HEK293 (cell line): ENCODE data around the gene ESPNL.

Experiments
- CTCF ChIA-PET: fragments of 350-600 bp; formaldehyde crosslinking; extraction: SDS; loops from one replicate; lab custom pipeline; 2021; ENCODE audit warnings: antibody characterized with exemption; lab: Yijun Ruan, JAX
- POLR2A ChIA-PET: fragments of 300-600 bp; formaldehyde crosslinking; extraction: SDS; loops from one replicate; lab custom pipeline; 2020; ENCODE audit warnings: antibody characterized with exemption, inconsistent platforms; lab: Yijun Ruan, JAX
- H3K27ac ChIP-seq: fragments of 200-500 bp; sonication (Bioruptor generic); 2 replicates; pipeline ENCODE4 v1.5.1; 2014; ENCODE audit warnings: low read depth, low read length, control low read depth, inconsistent platforms; ENCODE audit errors: extremely low read depth
- H3K36me3 ChIP-seq, 2 experiments: fragments of 200-500 bp in 1 of 2; sonication (Bioruptor generic) in 1 of 2; 1 replicate in 1 of 2; 2 replicates in 1 of 2; pipeline ENCODE4 v1.5.1; 2014 to 2017; ENCODE audit warnings: inconsistent platforms in 2 of 2, low read length in 2 of 2; ENCODE audit not compliant: control insufficient read depth in 2 of 2, insufficient read depth in 1 of 2
- H3K4me1 ChIP-seq: fragments of 200-500 bp; sonication (Bioruptor generic); 2 replicates; pipeline ENCODE4 v1.5.1; 2014; ENCODE audit warnings: mild to moderate bottlenecking, low read length, inconsistent platforms; ENCODE audit not compliant: control insufficient read depth, insufficient read depth
- H3K4me3 ChIP-seq: 2 replicates; pipeline ENCODE4 v1.5.1; 2011; ENCODE audit warnings: low read depth, mild to moderate bottlenecking, control low read depth, low read length, moderate library complexity
- H3K9me3 ChIP-seq: fragments of 200-500 bp; sonication (Bioruptor generic); 2 replicates; pipeline ENCODE4 v1.5.1; 2014; ENCODE audit warnings: low read depth, low read length, inconsistent platforms; ENCODE audit not compliant: control insufficient read depth, insufficient read depth
- GLIS1 ChIP-seq: fragments of 450-650 bp; formaldehyde crosslinking; IDR thresholded peaks from 2 replicates; pipeline ENCODE4 v1.5.1; 2016; ENCODE audit warnings: missing biosample characterization, missing genetic modification characterization
- ZBTB20 ChIP-seq: fragments of 450-650 bp; formaldehyde crosslinking; IDR thresholded peaks from 2 replicates; pipeline ENCODE4 v1.5.1; 2016; ENCODE audit warnings: missing biosample characterization, missing genetic modification characterization
- ZFHX2 ChIP-seq: fragments of 450-650 bp; formaldehyde crosslinking; conservative IDR thresholded peaks from 2 replicates; pipeline ENCODE4 v1.5.1; 2016; ENCODE audit warnings: missing biosample characterization, missing genetic modification characterization
- ZIC2 ChIP-seq: fragments of 450-650 bp; formaldehyde crosslinking; IDR thresholded peaks from 2 replicates; pipeline ENCODE4 v1.5.1; 2016; ENCODE audit warnings: missing biosample characterization, missing genetic modification characterization
- ZNF112 ChIP-seq: fragments of 450-650 bp; formaldehyde crosslinking; IDR thresholded peaks from 2 replicates; pipeline ENCODE4 v1.5.0; 2017; ENCODE audit warnings: missing biosample characterization, missing genetic modification characterization
- ZNF157 ChIP-seq: fragments of 450-650 bp; formaldehyde crosslinking; IDR thresholded peaks from 2 replicates; pipeline ENCODE4 v1.5.1; 2016; ENCODE audit warnings: missing biosample characterization, missing genetic modification characterization
- ZNF169 ChIP-seq: fragments of 450-650 bp; formaldehyde crosslinking; IDR thresholded peaks from 2 replicates; pipeline ENCODE4 v1.5.1; 2016; ENCODE audit warnings: missing biosample characterization, missing genetic modification characterization
- ZNF19 ChIP-seq: fragments of 450-650 bp; formaldehyde crosslinking; IDR thresholded peaks from 2 replicates; pipeline ENCODE4; 2016; ENCODE audit warnings: missing biosample characterization, missing genetic modification characterization, low read depth
- ZNF202 ChIP-seq: fragments of 450-650 bp; formaldehyde crosslinking; IDR thresholded peaks from 2 replicates; pipeline ENCODE4 v1.5.1; 2016; ENCODE audit warnings: missing biosample characterization, missing genetic modification characterization, borderline replicate concordance
- ZNF223 ChIP-seq: fragments of 450-650 bp; formaldehyde crosslinking; IDR thresholded peaks from 2 replicates; pipeline ENCODE4 v1.5.1; 2016; ENCODE audit warnings: missing biosample characterization, missing genetic modification characterization
- ZNF292 ChIP-seq: fragments of 450-650 bp; formaldehyde crosslinking; IDR thresholded peaks from 2 replicates; pipeline ENCODE4 v1.5.1; 2016; ENCODE audit warnings: low read depth, missing biosample characterization, missing genetic modification characterization, borderline replicate concordance
- ZNF341 ChIP-seq: fragments of 450-650 bp; formaldehyde crosslinking; IDR thresholded peaks from 2 replicates; pipeline ENCODE4; 2016; ENCODE audit warnings: low read depth, missing biosample characterization, missing genetic modification characterization
- ZNF426 ChIP-seq: fragments of 450-650 bp; formaldehyde crosslinking; IDR thresholded peaks from 2 replicates; pipeline ENCODE4 v1.5.1; 2017; ENCODE audit warnings: missing biosample characterization, missing genetic modification characterization, mild to moderate bottlenecking, inconsistent platforms, moderate library complexity
- ZNF510 ChIP-seq: fragments of 450-650 bp; formaldehyde crosslinking; IDR thresholded peaks from 2 replicates; pipeline ENCODE4 v1.5.1; 2018; ENCODE audit warnings: mild to moderate bottlenecking, missing genetic modification characterization, missing biosample characterization; ENCODE audit not compliant: insufficient replicate concordance
- ZNF530 ChIP-seq: fragments of 450-650 bp; formaldehyde crosslinking; IDR thresholded peaks from 2 replicates; pipeline ENCODE4 v1.5.1; 2016; ENCODE audit warnings: low read depth, missing biosample characterization, missing genetic modification characterization
- ZNF585B ChIP-seq: fragments of 450-650 bp; formaldehyde crosslinking; IDR thresholded peaks from 2 replicates; pipeline ENCODE4 v1.5.1; 2016; ENCODE audit warnings: missing biosample characterization, missing genetic modification characterization
- ZNF670 ChIP-seq: fragments of 450-650 bp; formaldehyde crosslinking; IDR thresholded peaks from 2 replicates; pipeline ENCODE4 v1.5.1; 2016; ENCODE audit warnings: missing biosample characterization, missing genetic modification characterization, low read depth
- ZNF791 ChIP-seq: fragments of 450-650 bp; formaldehyde crosslinking; IDR thresholded peaks from 2 replicates; pipeline ENCODE4 v1.5.1; 2016; ENCODE audit warnings: missing biosample characterization, missing genetic modification characterization
- TF ChIP-seq, protein P1 (sequence below): fragments of 450-650 bp; formaldehyde crosslinking; IDR thresholded peaks from 2 replicates; pipeline ENCODE4 v1.5.1; 2016; ENCODE audit warnings: missing biosample characterization, missing genetic modification characterization
- TF ChIP-seq, protein P2 (sequence below): fragments of 450-650 bp; formaldehyde crosslinking; conservative IDR thresholded peaks from 2 replicates; pipeline ENCODE4 v1.5.1; 2016; ENCODE audit warnings: low read depth, missing biosample characterization, missing genetic modification characterization

ESPNL gene

DNA sequence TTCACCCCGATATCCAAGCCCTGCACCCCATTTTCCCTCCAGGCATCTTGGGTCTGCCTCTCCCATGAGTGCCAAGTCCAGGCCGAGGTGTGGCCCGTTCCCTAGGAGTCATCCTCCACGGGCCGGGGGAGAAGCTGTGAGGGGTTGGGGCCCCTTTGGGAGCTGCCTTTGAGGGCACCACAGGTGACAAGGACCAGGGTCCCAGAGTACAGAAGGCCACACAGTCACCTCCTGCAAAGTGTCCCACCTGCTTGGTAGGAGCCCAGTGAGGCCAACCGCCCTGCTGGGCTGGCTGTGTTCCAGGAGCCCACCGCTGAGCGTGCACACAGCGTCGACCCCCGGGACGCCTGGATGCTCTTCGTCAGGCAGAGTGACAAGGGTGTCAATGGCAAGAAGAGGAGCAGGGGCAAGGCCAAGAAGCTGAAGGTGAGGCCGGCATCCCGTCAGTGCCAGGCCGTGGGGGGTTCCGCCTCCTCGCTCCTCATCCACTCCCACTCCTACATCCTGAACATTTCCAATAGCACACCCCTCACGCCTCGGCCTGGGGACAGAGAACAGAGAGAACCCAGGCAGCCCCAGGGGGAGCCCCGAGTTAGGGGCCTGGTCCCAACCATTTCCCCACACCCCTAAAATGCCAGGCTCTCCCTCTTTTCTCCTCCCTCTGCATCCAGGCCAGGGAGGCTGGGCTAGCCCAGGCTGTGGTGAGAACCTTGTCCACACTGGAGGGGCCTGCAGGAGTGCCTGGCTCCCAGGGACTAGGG is 61.3 kb downstream of the ESPNL start (continued):
- TF ChIP-seq, protein P1, sequence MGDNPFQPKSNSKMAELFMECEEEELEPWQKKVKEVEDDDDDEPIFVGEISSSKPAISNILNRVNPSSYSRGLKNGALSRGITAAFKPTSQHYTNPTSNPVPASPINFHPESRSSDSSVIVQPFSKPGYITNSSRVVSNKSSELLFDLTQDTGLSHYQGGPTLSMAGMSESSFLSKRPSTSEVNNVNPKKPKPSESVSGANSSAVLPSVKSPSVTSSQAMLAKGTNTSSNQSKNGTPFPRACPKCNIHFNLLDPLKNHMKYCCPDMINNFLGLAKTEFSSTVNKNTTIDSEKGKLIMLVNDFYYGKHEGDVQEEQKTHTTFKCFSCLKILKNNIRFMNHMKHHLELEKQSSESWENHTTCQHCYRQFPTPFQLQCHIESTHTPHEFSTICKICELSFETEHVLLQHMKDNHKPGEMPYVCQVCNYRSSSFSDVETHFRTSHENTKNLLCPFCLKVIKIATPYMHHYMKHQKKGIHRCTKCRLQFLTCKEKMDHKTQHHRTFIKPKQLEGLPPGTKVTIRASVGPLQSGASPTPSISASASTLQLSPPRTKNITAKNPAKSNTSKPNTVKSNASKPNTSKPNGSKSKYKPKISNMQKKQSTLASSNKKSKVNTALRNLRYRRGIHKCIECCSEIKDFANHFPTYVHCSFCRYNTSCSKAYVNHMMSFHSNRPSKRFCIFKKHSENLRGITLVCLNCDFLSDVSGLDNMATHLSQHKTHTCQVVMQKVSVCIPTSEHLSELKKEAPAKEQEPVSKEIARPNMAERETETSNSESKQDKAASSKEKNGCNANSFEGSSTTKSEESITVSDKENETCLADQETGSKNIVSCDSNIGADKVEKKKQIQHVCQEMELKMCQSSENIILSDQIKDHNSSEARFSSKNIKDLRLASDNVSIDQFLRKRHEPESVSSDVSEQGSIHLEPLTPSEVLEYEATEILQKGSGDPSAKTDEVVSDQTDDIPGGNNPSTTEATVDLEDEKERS (tag by site-specific recombination): no peak
- no peak for TF ChIP-seq ZNF169 (tag by site-specific recombination)
- TF ChIP-seq ZNF19 (tag by site-specific recombination): no peak
- TF ChIP-seq ZIC2: peak; percentile 70
- TF ChIP-seq ZNF223 (tag by site-specific recombination): no peak

DNA sequence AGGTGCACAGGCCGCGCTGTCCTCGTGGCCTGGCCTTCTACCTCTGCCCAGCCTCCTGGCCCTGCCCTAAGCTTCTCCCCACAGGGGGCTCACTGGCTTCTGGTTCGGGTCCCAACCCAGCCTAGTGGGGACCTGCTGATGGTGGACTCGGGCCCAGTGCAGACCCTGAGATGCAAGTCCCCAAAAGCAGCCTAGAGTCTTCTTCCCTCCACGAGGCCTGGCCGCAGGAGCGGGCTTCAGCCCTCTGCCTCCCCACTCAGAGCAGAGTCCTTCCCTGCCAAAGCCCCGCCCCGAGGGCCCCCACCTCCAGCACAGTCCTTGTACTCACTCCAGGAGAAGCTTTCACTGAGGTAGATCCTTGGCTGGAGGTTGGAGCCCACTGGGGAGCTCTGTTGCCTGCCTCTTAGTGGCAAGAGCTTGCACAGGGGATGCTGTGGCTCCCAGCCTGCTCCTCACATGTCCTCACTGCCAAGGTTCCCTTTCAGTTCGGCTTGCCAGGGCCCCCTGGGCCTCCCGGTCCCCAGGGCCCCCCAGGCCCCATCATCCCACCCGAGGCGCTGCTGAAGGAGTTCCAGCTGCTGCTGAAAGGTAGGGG is 62.2 kb downstream of the ESPNL start:
- Histone ChIP-seq H3K36me3 (peaks cover 0 to 19% of the 10 kb centered on the region in 2 experiments; a peak in 1 of 3 replicates), H3K9me3 (no peaks in the 10 kb centered on the region), H3K27ac (no peak overlapping the region), H3K4me1 (no peaks in the 10 kb centered on the region; the same call in 1 of the 2 replicates), H3K4me3 (no peak overlapping the region)
- CTCF ChIA-PET: interaction anchor here (0.7 to 0.9 kb wide), 2 partner anchors 8 to 101 kb away, joined by 3 to 4 read pairs; no protein-coding TSS in a partner anchor
- TF ChIP-seq ZIC2 (peak; percentile 87), ZNF585B (tag by site-specific recombination) (no peak), GLIS1 (peak; percentile 53), ZNF292 (tag by site-specific recombination) (no peak)
- POLR2A ChIA-PET: no interaction called here

DNA sequence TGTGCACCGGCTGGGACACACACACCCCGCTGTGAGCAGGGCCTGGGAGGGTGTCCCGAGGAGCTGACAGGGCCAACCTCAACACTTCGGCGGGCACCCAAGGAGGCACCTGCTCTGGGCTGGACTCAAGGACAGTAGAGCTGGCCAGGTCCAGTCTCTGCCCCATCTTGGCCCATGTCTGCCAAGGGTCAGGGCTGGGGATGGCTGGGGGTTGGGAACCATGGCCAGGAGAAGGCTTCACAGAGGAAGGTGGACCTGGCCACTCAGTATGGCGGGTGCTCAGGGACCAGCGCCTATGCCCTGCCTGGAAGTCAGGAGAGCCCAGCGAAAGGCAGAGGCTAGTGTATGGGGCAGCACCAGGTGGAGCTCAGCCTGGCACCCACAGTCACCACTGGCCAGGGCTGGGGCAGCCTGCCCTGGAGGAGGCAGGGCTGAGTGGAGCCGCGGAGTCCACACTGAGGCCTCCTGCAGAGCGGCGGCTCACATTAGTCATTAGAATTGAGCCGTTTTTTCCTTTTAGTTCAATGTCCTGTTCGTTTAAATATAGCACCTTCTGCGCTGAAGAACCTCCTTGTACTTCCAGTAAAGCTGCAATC is 62.8 kb downstream of the ESPNL start:
- TF ChIP-seq ZNF112 (tag by site-specific recombination): no peak
- no peak for TF ChIP-seq ZNF426 (tag by site-specific recombination)
- no peak for TF ChIP-seq ZNF202 (tag by site-specific recombination)
- TF ChIP-seq ZFHX2 (tag by site-specific recombination): no peak
- no peak for TF ChIP-seq ZNF341 (tag by site-specific recombination)
- peak; percentile 65 for TF ChIP-seq GLIS1
- no peak for TF ChIP-seq ZNF510 (tag by site-specific recombination)
- no peak for TF ChIP-seq ZNF19 (tag by site-specific recombination)
- TF ChIP-seq ZNF157: no peak
- peak; percentile 30 for TF ChIP-seq ZIC2
- TF ChIP-seq ZNF791 (tag by site-specific recombination): no peak
- no peak for TF ChIP-seq ZNF169 (tag by site-specific recombination)
- TF ChIP-seq, protein P2, sequence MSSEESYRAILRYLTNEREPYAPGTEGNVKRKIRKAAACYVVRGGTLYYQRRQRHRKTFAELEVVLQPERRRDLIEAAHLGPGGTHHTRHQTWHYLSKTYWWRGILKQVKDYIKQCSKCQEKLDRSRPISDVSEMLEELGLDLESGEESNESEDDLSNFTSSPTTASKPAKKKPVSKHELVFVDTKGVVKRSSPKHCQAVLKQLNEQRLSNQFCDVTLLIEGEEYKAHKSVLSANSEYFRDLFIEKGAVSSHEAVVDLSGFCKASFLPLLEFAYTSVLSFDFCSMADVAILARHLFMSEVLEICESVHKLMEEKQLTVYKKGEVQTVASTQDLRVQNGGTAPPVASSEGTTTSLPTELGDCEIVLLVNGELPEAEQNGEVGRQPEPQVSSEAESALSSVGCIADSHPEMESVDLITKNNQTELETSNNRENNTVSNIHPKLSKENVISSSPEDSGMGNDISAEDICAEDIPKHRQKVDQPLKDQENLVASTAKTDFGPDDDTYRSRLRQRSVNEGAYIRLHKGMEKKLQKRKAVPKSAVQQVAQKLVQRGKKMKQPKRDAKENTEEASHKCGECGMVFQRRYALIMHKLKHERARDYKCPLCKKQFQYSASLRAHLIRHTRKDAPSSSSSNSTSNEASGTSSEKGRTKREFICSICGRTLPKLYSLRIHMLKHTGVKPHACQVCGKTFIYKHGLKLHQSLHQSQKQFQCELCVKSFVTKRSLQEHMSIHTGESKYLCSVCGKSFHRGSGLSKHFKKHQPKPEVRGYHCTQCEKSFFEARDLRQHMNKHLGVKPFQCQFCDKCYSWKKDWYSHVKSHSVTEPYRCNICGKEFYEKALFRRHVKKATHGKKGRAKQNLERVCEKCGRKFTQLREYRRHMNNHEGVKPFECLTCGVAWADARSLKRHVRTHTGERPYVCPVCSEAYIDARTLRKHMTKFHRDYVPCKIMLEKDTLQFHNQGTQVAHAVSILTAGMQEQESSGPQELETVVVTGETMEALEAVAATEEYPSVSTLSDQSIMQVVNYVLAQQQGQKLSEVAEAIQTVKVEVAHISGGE (tag by site-specific recombination): no peak
- no peak for TF ChIP-seq ZNF530 (tag by site-specific recombination)
- no peak for TF ChIP-seq ZBTB20
- TF ChIP-seq ZNF670 (tag by site-specific recombination): no peak
- H3K4me3 ChIP-seq: no peak overlapping the region
- POLR2A ChIA-PET: no interaction called here
- H3K27ac ChIP-seq: no peak overlapping the region
- H3K36me3 ChIP-seq: peaks cover 0 to 25% of the 10 kb centered on the region in 2 experiments; a peak in 1 of 3 replicates
- H3K4me1 ChIP-seq: no peaks in the 10 kb centered on the region; the same call in 1 of the 2 replicates
- CTCF ChIA-PET: interaction anchor here (0.7 to 0.9 kb wide), 2 partner anchors 8 to 100 kb away, joined by 3 to 4 read pairs; no protein-coding TSS in a partner anchor
- no peaks in the 10 kb centered on the region for H3K9me3 ChIP-seq
